Astrocyte (in vitro differentiated cells and primary cell): ENCODE data around the gene CDRT4. TPM values are rescaled to one million over a fixed set of nuclear protein-coding genes. Genes with fewer than 3 reads are reported as not detected.

Source experiments
- DNase-seq: peaks from one replicate; pipeline ENCODE4 v3.0.0-alpha.2; 2010; ENCODE audit warnings: low read depth
- FAIRE-seq: peaks from 2 replicates; lab custom pipeline; 2011; peaks lifted over from hg19 to GRCh38; lab: Jason Lieb, UNC
- H2AFZ ChIP-seq: 2 replicates; pipeline ENCODE4 v1.6.0; 2012; ENCODE audit warnings: low read depth, low read length, inconsistent platforms
- H3K27ac ChIP-seq: 2 replicates; pipeline ENCODE4 v1.5.1; 2011; ENCODE audit warnings: low read depth, low read length, inconsistent platforms
- H3K27me3 ChIP-seq: 2 replicates; pipeline ENCODE4 v1.6.0; 2011; ENCODE audit warnings: low read length, inconsistent platforms; ENCODE audit not compliant: insufficient read depth
- H3K36me3 ChIP-seq: 2 replicates; pipeline ENCODE4 v1.5.1; 2011; ENCODE audit warnings: low read length, inconsistent platforms; ENCODE audit not compliant: insufficient read depth
- H3K4me1 ChIP-seq: 2 replicates; pipeline ENCODE4 v1.5.1; 2011; ENCODE audit warnings: low read length, inconsistent platforms; ENCODE audit not compliant: insufficient read depth
- H3K4me2 ChIP-seq: 2 replicates; pipeline ENCODE4 v1.6.0; 2012; ENCODE audit warnings: low read length, inconsistent platforms
- H3K4me3 ChIP-seq: 2 replicates; pipeline ENCODE4 v1.5.1; 2011; ENCODE audit warnings: low read depth, mild to moderate bottlenecking, low read length, inconsistent platforms; ENCODE audit not compliant: insufficient read depth
- H3K79me2 ChIP-seq: 2 replicates; pipeline ENCODE4 v1.6.0; 2012; ENCODE audit warnings: mild to moderate bottlenecking, low read length, inconsistent platforms; ENCODE audit not compliant: insufficient read depth
- H3K9ac ChIP-seq: 2 replicates; pipeline ENCODE4 v1.6.0; 2012; ENCODE audit warnings: mild to moderate bottlenecking, low read length, inconsistent platforms
- H3K9me3 ChIP-seq: 2 replicates; pipeline ENCODE4 v1.5.1; 2012; ENCODE audit warnings: low read depth, mild to moderate bottlenecking, low read length, inconsistent platforms; ENCODE audit not compliant: insufficient read depth
- H4K20me1 ChIP-seq: 2 replicates; pipeline ENCODE4 v1.6.0; 2012; ENCODE audit warnings: low read length, inconsistent platforms; ENCODE audit not compliant: insufficient read depth
- H3K27ac Mint-ChIP-seq: one replicate; pipeline ENCODE4 v1.8.0; 2021; ENCODE audit warnings: mild to moderate bottlenecking, mixed read lengths; ENCODE audit not compliant: unreplicated experiment
- H3K27me3 Mint-ChIP-seq: one replicate; pipeline ENCODE4 v1.8.0; 2021; ENCODE audit warnings: low read depth, mixed read lengths; ENCODE audit not compliant: unreplicated experiment
- H3K36me3 Mint-ChIP-seq: one replicate; pipeline ENCODE4 v1.8.0; 2021; ENCODE audit warnings: low read depth, mixed read lengths; ENCODE audit not compliant: unreplicated experiment
- H3K4me1 Mint-ChIP-seq: one replicate; pipeline ENCODE4 v1.8.0; 2021; ENCODE audit warnings: low read depth, mixed read lengths; ENCODE audit not compliant: unreplicated experiment
- H3K4me3 Mint-ChIP-seq: one replicate; pipeline ENCODE4 v1.8.0; 2021; ENCODE audit warnings: mild to moderate bottlenecking, moderate library complexity, mixed read lengths; ENCODE audit not compliant: unreplicated experiment
- H3K9me3 Mint-ChIP-seq: one replicate; pipeline ENCODE4 v1.8.0; 2021; ENCODE audit warnings: mild to moderate bottlenecking, mixed read lengths; ENCODE audit not compliant: unreplicated experiment
- EZH2 ChIP-seq: IDR thresholded peaks from 2 replicates; pipeline ENCODE4 v1.6.1; 2012; ENCODE audit warnings: mild to moderate bottlenecking, low read length, inconsistent platforms; ENCODE audit not compliant: insufficient read depth
- total RNA-seq: library from RNA; stranded (reverse); gene quantifications from 2 replicates; pipeline ENCODE4 v1.2.1, GENCODE V29; 2021
- TF ChIP-seq, protein P1 (sequence below): IDR thresholded peaks from 2 replicates; pipeline ENCODE4 v1.5.1; 2011; ENCODE audit warnings: low read depth, mild to moderate bottlenecking, inconsistent platforms, low read length, moderate library complexity; ENCODE audit not compliant: insufficient read depth

CDRT4 gene
- total RNA-seq, 1 donor from 2014 or later: 8.8 TPM

DNA sequence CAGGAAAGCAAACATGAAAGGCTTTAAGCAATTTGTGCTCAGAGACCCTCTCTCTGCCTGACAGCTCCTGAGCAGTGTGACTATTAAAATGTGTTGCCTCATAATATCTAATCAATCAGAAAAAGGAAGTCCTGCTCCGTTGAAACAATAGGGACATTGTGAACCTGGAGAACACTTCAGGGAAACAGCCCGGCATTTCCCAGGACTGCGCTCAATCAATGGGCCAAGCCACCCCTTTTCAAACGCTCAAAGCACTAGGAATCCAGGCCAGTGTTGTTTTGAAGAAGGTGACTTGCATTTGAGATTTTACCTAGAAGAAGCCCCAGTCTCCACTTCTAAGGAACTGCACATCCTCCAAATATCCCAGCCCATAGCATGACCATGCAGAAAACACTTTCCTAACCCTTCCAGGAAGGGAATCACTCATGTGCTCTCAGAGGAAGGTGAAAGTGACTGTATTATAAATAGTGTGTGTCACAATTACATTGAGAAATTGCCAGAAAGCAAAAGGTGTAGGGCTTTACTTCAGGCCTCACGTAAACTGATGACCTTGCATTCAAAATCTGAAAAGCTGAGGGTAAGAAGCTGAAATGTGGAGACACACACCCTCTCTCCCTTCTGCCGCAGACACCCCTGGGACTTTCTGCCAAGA is 19.4 kb downstream of the CDRT4 start:
- TF ChIP-seq, protein P1, sequence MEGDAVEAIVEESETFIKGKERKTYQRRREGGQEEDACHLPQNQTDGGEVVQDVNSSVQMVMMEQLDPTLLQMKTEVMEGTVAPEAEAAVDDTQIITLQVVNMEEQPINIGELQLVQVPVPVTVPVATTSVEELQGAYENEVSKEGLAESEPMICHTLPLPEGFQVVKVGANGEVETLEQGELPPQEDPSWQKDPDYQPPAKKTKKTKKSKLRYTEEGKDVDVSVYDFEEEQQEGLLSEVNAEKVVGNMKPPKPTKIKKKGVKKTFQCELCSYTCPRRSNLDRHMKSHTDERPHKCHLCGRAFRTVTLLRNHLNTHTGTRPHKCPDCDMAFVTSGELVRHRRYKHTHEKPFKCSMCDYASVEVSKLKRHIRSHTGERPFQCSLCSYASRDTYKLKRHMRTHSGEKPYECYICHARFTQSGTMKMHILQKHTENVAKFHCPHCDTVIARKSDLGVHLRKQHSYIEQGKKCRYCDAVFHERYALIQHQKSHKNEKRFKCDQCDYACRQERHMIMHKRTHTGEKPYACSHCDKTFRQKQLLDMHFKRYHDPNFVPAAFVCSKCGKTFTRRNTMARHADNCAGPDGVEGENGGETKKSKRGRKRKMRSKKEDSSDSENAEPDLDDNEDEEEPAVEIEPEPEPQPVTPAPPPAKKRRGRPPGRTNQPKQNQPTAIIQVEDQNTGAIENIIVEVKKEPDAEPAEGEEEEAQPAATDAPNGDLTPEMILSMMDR: no peak
- TF ChIP-seq EZH2: no peak
- Mint-ChIP-seq H3K4me3 (no peak overlapping the region), H3K27ac (no peak overlapping the region), H3K36me3 (peaks cover 11% of the 10 kb centered on the region), H3K27me3 (no peaks in the 10 kb centered on the region), H3K9me3 (no peaks in the 10 kb centered on the region), H3K4me1 (peaks cover 4% of the 10 kb centered on the region)
- DNase-seq (no peak), FAIRE-seq (no peak)
- Histone ChIP-seq H3K9me3 (no peaks in the 10 kb centered on the region), H2AFZ (no peak overlapping the region), H3K79me2 (no peaks in the 10 kb centered on the region), H3K4me1 (peaks cover 5% of the 10 kb centered on the region), H3K27ac (no peak overlapping the region), H3K4me3 (no peak overlapping the region), H3K4me2 (no peak overlapping the region), H3K36me3 (peaks cover 2% of the 10 kb centered on the region), H3K9ac (no peak overlapping the region), H3K27me3 (no peaks in the 10 kb centered on the region), H4K20me1 (no peaks in the 10 kb centered on the region)

GRCh38 chr17:15446036-15446435 is 21.4 kb downstream of the CDRT4 start:
- H3K36me3 ChIP-seq: no peaks in the 10 kb centered on the region
- no peak overlapping the region for H2AFZ ChIP-seq
- FAIRE-seq: no peak
- H3K4me1 Mint-ChIP-seq: peaks cover 8% of the 10 kb centered on the region
- TF ChIP-seq, protein P1: no peak
- no peak for TF ChIP-seq EZH2
- H3K27ac Mint-ChIP-seq: no peak overlapping the region
- DNase-seq: no peak
- no peaks in the 10 kb centered on the region for H3K27me3 ChIP-seq
- H3K4me3 ChIP-seq: no peak overlapping the region
- no peaks in the 10 kb centered on the region for H4K20me1 ChIP-seq
- H3K4me2 ChIP-seq: no peak overlapping the region
- peaks cover 11% of the 10 kb centered on the region for H3K36me3 Mint-ChIP-seq
- no peak overlapping the region for H3K4me3 Mint-ChIP-seq
- H3K9ac ChIP-seq: no peak overlapping the region
- H3K27ac ChIP-seq: no peak overlapping the region
- no peaks in the 10 kb centered on the region for H3K27me3 Mint-ChIP-seq
- no peaks in the 10 kb centered on the region for H3K9me3 ChIP-seq
- no peaks in the 10 kb centered on the region for H3K79me2 ChIP-seq
- H3K9me3 Mint-ChIP-seq: no peaks in the 10 kb centered on the region
- peaks cover 4% of the 10 kb centered on the region for H3K4me1 ChIP-seq

GRCh38 chr17:15444805-15445204 is 22.6 kb downstream of the CDRT4 start:
- TF ChIP-seq, protein P1: no peak
- TF ChIP-seq EZH2: no peak
- peak; percentile 63 for FAIRE-seq

More at GRCh38 chr17:15444805-15445204, 22.6 kb downstream of the CDRT4 start:
- no peaks in the 10 kb centered on the region for H3K9me3 ChIP-seq
- Mint-ChIP-seq H3K27me3 (no peaks in the 10 kb centered on the region), H3K27ac (no peak overlapping the region), H3K4me3 (no peak overlapping the region), H3K9me3 (no peaks in the 10 kb centered on the region), H3K4me1 (peaks cover 8% of the 10 kb centered on the region), H3K36me3 (peaks cover 11% of the 10 kb centered on the region)
- no peak overlapping the region for H3K9ac ChIP-seq
- no peak overlapping the region for H2AFZ ChIP-seq
- no peak overlapping the region for H3K4me3 ChIP-seq
- no peak overlapping the region for H3K27ac ChIP-seq
- H3K4me1 ChIP-seq: peaks cover 4% of the 10 kb centered on the region
- peak; percentile 90 for DNase-seq
- H3K36me3 ChIP-seq: no peaks in the 10 kb centered on the region
- H3K27me3 ChIP-seq: no peaks in the 10 kb centered on the region
- peak overlapping the region; percentile 11 for H3K4me2 ChIP-seq
- H4K20me1 ChIP-seq: no peaks in the 10 kb centered on the region
- H3K79me2 ChIP-seq: no peaks in the 10 kb centered on the region
